Stimulated activated CD4-positive, alpha-beta T cell treated with anti-CD3 and anti-CD28 coated beads, Interleukin-2, amount 100 ng/mL, for 24 hours (primary cell): ENCODE data around the gene CD28.
"Not testable (repeated sequence)": the region's sequence is repeated elsewhere in the genome, so short reads cannot be mapped to it uniquely, and the experiment has no call there.

Experiments
- DNase-seq, 2 donors: peaks; one replicate each; pipeline ENCODE4 v3.0.0-alpha.2; 2020

Gene CD28

GRCh38 chr2:203751685-203752271 lies 45.3 kb downstream of the CD28 start:
- DNase-seq: no peak

DNA sequence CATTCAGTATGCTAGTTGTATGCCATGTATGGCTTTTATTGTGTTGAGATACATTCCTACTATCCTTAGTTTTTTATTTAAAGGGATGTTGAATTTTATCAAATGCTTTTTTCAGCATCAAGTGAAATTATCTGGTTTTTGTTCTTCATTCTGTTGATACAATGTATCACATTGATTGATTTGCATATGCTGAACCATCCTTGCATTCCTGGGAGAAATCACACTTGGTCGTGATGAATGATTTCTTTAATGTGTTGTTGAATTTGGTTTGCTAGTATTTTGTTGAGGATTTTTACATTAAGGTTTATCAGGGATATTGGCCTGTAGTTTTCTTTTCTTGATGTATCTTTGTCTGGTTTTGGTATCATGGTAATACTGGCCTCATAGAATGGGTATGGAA lies 49.7 kb downstream of the CD28 start:
- no peak for DNase-seq

- no peak for DNase-seq
Observed at GRCh38 chr2:203758841-203759689, 52.6 kb downstream of the CD28 start.

GRCh38 chr2:203759690-203760365 lies 53.4 kb downstream of the CD28 start:
- no peak for DNase-seq

DNA sequence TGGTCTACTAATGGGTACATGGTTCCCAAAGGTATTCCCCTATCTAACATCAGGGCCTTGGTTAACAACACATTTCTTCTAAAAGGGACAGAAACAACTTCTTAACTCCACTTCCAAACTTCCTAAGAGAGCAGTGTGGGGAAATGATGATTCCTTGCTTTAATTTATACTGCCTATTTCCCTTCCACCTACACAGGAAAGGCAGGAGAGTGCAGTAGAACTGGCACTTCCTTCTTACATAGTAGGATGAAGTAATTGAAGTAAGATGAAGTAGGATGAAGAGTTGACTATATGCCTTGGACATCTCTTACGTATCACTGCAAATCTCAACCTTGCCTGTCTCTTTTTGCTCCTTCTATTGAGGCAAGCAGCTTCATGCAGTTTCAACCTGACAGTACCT lies 54.7 kb downstream of the CD28 start:
- no peak for DNase-seq

GRCh38 chr2:203763241-203763937 lies 57.0 kb downstream of the CD28 start:
- DNase-seq: peak; percentile 27 to 72

GRCh38 chr2:203763938-203764664 lies 57.7 kb downstream of the CD28 start:
- peak in 1 of 2 donors; percentile 29 for DNase-seq

DNA sequence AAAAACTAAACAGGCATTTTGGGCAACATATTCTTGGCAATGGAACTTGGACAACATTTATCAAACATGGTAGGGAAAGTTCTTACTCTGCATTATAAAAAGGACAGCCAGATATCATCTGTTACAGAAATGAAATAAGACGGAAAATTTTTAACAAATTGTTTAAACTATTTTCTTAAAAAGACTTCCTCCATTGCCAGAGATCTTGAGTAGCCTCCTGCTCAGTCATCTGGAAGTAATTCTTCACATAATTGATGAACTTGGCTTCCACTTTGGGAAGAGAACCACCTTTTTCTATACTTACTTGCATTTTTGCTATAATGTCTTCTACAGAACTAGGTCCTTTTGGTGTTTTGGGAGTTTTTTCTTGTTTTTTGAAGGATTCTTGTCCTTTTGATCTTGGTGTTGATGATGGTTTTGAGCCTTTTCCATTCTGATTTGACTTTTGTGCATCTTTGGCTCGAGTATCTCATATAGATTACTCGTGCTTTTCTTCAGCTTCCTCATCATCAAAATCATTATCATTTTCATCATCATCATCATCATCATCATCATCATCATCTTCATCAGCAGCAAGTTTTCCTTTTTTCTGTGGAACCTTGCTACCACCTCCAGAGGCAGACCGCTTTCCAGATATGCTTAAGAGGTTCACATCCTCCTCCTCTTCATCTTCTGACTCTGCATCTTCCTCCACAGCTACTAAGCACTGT lies 66.2 kb downstream of the CD28 start:
- DNase-seq: no peak

DNA sequence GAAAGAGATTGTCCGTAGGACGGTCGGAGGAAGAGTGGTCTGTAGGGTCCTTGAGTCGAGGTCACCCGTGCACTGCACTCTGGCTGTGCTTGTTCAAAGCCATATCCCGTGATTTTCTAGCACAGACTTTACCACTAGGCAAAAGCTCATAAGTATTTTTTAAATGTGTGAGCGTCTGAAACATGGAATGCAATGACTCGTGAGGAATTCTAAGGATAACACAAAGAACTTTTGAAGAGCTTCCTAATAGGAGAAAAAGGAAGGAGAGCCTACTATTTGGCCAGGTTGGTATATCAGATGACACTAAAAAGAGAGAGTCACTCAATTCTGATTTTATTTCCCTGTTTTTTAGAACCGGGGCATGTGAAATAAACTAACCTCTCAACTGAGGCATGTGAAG lies 68.3 kb downstream of the CD28 start:
- no peak for DNase-seq

DNA sequence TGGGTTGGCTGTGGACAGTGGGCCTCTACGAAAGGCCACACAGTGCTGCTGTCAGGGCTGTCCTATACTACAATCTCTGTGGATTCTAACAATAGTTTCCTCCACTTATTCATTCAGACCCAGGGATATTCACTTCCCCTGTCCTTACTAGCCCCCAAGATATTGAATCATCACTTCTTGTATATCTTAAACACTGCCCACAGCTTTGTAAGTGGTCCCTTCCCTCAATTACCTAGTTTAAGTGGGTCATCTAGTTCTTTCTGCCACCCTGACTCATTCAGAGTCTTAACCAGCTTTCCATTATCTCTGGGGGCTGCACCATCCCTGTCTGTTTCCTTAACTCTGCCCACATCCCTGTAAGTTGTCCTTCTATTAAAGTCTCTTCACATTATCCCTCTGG lies 69.2 kb downstream of the CD28 start:
- no peak for DNase-seq

- no peak for DNase-seq
Observed at GRCh38 chr2:203777030-203777429, 70.6 kb downstream of the CD28 start.

DNA sequence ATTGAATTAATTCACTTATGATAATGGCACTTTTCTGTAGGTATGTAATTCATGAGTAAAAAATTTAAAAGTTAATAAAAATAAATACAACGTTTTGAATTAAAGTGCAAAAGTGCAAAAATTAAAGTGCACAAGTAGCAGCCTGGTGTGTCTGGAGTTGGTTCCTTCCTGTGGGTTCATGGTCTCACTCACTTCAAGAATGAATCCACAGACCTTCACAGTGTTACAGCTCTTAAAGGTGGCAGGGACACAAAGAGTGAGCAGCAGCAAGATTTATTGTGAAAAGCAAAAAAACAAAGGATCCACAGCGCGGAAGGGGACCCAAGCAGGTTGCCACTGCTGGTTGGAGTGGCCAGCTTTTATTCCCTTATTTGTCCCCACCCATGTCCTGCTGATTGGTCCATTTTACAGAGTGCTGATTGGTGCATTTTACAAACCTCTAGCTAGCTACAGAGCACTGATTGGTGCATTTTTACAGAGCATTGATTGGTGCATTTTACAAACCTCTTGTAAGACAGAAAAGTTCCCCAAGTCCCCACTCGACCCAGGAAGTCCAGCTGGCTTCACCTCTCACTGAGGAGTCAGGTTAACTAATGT lies 73.1 kb downstream of the CD28 start:
- DNase-seq: not testable (repeated sequence)

DNA sequence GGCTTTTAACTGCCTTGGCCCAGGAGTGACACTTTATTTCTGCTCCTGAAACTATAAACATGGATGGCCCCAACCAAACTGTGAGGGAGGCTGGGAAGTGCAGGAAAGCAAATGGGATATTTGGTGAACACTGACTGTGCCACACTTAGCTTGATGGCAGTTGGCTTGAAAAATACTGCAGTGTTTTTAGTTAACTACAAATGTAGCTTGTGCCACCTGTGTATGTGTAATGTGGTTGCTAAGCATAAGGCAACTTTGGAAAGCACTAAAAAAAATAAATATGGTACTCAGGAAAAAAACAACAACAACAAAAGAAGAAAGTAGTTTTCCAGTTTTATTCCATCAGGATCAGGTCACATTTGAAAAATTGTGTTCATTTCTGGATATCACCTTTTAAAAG lies 73.8 kb downstream of the CD28 start:
- DNase-seq: no peak

DNA sequence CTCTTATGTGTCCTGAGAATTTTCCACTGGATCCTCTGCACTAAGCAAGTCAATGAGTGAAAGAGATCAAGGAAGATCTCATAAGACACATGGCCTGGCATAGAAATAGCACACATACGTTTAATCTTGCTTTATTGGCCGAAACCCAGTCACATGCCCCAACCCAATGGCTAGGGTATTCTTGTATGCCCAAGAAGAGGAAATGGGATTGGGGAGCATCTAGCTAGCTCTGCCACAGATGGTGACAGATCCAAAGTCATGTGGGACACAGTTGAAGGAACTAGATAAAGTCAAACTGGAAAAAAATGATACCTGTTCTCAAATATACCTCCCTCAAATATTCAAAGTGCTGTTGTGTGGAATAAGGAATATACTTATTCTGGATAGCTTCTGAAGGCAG lies 74.7 kb downstream of the CD28 start:
- DNase-seq: no peak

DNA sequence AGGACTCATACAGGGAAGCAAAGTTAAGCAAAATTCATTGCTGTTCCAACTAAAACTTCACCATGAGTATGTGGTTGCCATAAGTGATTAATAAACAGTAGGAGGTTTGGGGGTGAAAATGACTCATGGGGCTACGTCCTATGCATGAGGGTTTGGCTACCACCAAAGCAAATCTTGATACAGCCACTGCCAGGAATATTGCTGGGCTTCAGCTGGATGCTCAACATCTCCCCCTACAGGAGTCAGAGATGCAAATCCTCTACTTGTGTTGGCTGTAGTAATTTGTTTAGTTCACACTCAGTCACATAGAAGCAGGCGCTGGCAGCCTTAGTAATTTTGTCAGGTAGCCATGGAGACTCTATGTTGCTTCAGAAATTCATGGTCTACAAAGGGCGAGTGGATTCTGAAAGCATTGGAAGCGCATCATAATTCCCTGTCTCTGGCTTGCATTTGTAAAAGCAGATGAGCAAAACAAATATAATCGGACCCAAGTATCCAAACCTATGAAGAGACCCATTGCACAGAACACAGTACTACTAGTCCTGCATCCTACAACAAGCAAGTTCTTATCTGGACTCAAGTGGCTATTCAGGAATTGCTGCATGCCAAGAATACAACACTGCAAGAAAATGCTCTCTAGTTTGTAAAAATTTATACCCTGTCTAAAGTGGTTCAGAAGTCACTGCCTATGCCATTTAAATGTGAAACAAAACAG lies 76.0 kb downstream of the CD28 start:
- peak; percentile 60 to 75 for DNase-seq

- no peak for DNase-seq
Observed at GRCh38 chr2:203783496-203784203, 77.2 kb downstream of the CD28 start.

DNA sequence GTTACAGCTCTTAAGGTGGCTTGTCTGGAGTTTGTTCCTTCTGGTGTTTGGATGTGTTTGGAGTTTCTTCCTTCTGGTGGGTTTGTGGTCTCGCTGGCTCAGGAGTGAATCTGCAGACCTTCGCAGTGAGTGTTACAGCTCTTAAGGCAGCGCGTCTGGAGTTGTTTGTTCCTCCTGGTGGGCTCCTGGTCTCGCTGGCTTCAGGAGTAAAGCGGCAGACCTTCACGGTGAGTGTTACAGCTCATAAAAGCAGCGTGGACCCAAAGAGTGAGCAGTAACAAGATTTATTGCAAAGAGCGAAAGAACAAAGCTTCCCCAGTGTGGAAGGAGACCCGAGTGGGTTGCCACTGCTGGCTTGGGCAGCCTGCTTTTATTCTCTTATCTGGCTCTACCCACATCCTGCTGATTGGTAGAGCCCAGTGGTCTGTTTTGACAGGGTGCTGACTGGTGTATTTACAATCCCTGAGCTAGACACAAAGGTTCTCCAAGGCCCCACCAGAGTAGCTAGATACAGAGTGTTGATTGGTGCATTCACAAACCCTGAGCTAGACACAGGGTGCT lies 78.4 kb downstream of the CD28 start:
- not testable (repeated sequence) for DNase-seq

- DNase-seq: not testable (repeated sequence)
Observed at GRCh38 chr2:203785391-203786110, 79.1 kb downstream of the CD28 start.
